ENCODE measurements around the gene HS3ST6.

The HS3ST6 gene

GRCh38 chr16:1909561-1910231, 8.5 kb downstream of the HS3ST6 start:
- DNase-seq (ENCODE audit: insufficient read length) (no peak), FAIRE-seq (no peak)
- TF ChIP-seq POLR2A (IDR thresholded peaks at IDR 0.05; ENCODE audit: low read depth, low read length) (no peak), POLR2AphosphoS5 (IDR thresholded peaks at IDR 0.05; ENCODE audit: low read depth, low read length) (no peak), TAF1 (IDR thresholded peaks at IDR 0.05; ENCODE audit: borderline replicate concordance, low read depth, low read length) (no peak)

- FAIRE-seq (no peak), DNase-seq (ENCODE audit: insufficient read length) (no peak)
- no peak for TF ChIP-seq TAF1 (IDR thresholded peaks at IDR 0.05; ENCODE audit: borderline replicate concordance, low read depth, low read length)
- no peak for TF ChIP-seq POLR2AphosphoS5 (IDR thresholded peaks at IDR 0.05; ENCODE audit: low read depth, low read length)
- no peak for TF ChIP-seq POLR2A (IDR thresholded peaks at IDR 0.05; ENCODE audit: low read depth, low read length)
Observed at GRCh38 chr16:1908983-1909382, 9.2 kb downstream of the HS3ST6 start.

GRCh38 chr16:1908184-1908583, 10.0 kb downstream of the HS3ST6 start:
- TF ChIP-seq POLR2AphosphoS5 (IDR thresholded peaks at IDR 0.05; ENCODE audit: low read depth, low read length) (no peak), POLR2A (IDR thresholded peaks at IDR 0.05; ENCODE audit: low read depth, low read length) (no peak), TAF1 (IDR thresholded peaks at IDR 0.05; ENCODE audit: borderline replicate concordance, low read depth, low read length) (no peak)
- DNase-seq (ENCODE audit: insufficient read length) (no peak), FAIRE-seq (no peak)

- FAIRE-seq (no peak), DNase-seq (ENCODE audit: insufficient read length) (no peak)
- TF ChIP-seq POLR2A (IDR thresholded peaks at IDR 0.05; ENCODE audit: low read depth, low read length), result no peak
- no peak for TF ChIP-seq TAF1 (IDR thresholded peaks at IDR 0.05; ENCODE audit: borderline replicate concordance, low read depth, low read length)
- TF ChIP-seq POLR2AphosphoS5 (IDR thresholded peaks at IDR 0.05; ENCODE audit: low read depth, low read length), result no peak
Observed at GRCh38 chr16:1907226-1907860, 10.9 kb downstream of the HS3ST6 start.

GRCh38 chr16:1906846-1907165, 11.4 kb downstream of the HS3ST6 start:
- no peak for DNase-seq (ENCODE audit: insufficient read length)
- no peak for FAIRE-seq
- TF ChIP-seq POLR2A (IDR thresholded peaks at IDR 0.05; ENCODE audit: low read depth, low read length) (no peak), TAF1 (IDR thresholded peaks at IDR 0.05; ENCODE audit: borderline replicate concordance, low read depth, low read length) (no peak), POLR2AphosphoS5 (IDR thresholded peaks at IDR 0.05; ENCODE audit: low read depth, low read length) (no peak)

GRCh38 chr16:1906055-1906845, 12.0 kb downstream of the HS3ST6 start:
- DNase-seq (ENCODE audit: insufficient read length) (no peak), FAIRE-seq (no peak)
- TF ChIP-seq POLR2AphosphoS5 (IDR thresholded peaks at IDR 0.05; ENCODE audit: low read depth, low read length) (no peak), POLR2A (IDR thresholded peaks at IDR 0.05; ENCODE audit: low read depth, low read length) (no peak), TAF1 (IDR thresholded peaks at IDR 0.05; ENCODE audit: borderline replicate concordance, low read depth, low read length) (no peak)

GRCh38 chr16:1903845-1904840, 14.1 kb downstream of the HS3ST6 start:
- TF ChIP-seq POLR2A (IDR thresholded peaks at IDR 0.05; ENCODE audit: low read depth, low read length), result no peak
- no peak for TF ChIP-seq TAF1 (IDR thresholded peaks at IDR 0.05; ENCODE audit: borderline replicate concordance, low read depth, low read length)
- TF ChIP-seq POLR2AphosphoS5 (IDR thresholded peaks at IDR 0.05; ENCODE audit: low read depth, low read length), result no peak
- DNase-seq (ENCODE audit: insufficient read length), result no peak

GRCh38 chr16:1903220-1903574, 15.0 kb downstream of the HS3ST6 start:
- DNase-seq (ENCODE audit: insufficient read length), result no peak
- no peak for FAIRE-seq
- no peak for TF ChIP-seq POLR2AphosphoS5 (IDR thresholded peaks at IDR 0.05; ENCODE audit: low read depth, low read length)

More at GRCh38 chr16:1903845-1904840, 14.1 kb downstream of the HS3ST6 start:
- FAIRE-seq, result no peak

- no peak for FAIRE-seq
- no peak for DNase-seq (ENCODE audit: insufficient read length)
- TF ChIP-seq POLR2A (IDR thresholded peaks at IDR 0.05; ENCODE audit: low read depth, low read length) (no peak), TAF1 (IDR thresholded peaks at IDR 0.05; ENCODE audit: borderline replicate concordance, low read depth, low read length) (no peak), POLR2AphosphoS5 (IDR thresholded peaks at IDR 0.05; ENCODE audit: low read depth, low read length) (no peak)
Observed at GRCh38 chr16:1902547-1903219, 15.5 kb downstream of the HS3ST6 start.

- TF ChIP-seq POLR2AphosphoS5 (IDR thresholded peaks at IDR 0.05; ENCODE audit: low read depth, low read length), result no peak
- TF ChIP-seq POLR2A (IDR thresholded peaks at IDR 0.05; ENCODE audit: low read depth, low read length), result no peak
- no peak for TF ChIP-seq TAF1 (IDR thresholded peaks at IDR 0.05; ENCODE audit: borderline replicate concordance, low read depth, low read length)
- FAIRE-seq (no peak), DNase-seq (ENCODE audit: insufficient read length) (no peak)
Observed at GRCh38 chr16:1900452-1900774, 17.8 kb downstream of the HS3ST6 start.

All from GM12892 (cell line).